ENCODE data around the gene EYS. TPM values are rescaled to one million over a fixed set of nuclear protein-coding genes. Genes with fewer than 3 reads are reported as not detected.
"Not testable (repeated sequence)": the region's sequence is repeated elsewhere in the genome, so short reads cannot be mapped to it uniquely, and the experiment has no call there.

The EYS gene
- total RNA-seq, 1 donor from 2014 or later = not detected

DNA sequence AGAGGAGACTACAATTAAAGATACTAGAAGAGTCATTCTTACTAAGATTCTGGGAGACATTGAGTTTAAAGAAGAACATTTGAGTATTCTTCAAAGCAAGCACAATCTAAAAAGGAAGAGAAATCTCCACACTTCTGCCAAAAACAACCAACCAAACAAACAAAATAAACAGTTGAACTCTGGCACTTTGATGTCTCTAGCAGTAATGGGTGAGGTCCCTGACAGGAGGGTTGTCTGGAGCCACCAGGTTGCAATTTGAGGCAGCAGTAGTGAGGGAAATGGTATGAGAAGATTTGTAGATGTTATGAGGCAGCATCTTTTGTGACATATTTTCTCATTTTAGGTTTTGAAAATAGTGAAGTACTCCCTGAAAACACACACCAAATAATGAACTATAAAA lies 1963.3 kb downstream of the EYS start:
- H3K27me3 Mint-ChIP-seq (ENCODE audit: unreplicated experiment) = peaks cover 11% of the 10 kb centered on the region
- no peak overlapping the region for H3K27ac Mint-ChIP-seq (ENCODE audit: unreplicated experiment)
- H3K4me1 Mint-ChIP-seq (ENCODE audit: unreplicated experiment) = peaks cover 9% of the 10 kb centered on the region
- H3K9me3 Mint-ChIP-seq (ENCODE audit: unreplicated experiment) = peaks cover 19% of the 10 kb centered on the region
- TF ChIP-seq, protein P1, sequence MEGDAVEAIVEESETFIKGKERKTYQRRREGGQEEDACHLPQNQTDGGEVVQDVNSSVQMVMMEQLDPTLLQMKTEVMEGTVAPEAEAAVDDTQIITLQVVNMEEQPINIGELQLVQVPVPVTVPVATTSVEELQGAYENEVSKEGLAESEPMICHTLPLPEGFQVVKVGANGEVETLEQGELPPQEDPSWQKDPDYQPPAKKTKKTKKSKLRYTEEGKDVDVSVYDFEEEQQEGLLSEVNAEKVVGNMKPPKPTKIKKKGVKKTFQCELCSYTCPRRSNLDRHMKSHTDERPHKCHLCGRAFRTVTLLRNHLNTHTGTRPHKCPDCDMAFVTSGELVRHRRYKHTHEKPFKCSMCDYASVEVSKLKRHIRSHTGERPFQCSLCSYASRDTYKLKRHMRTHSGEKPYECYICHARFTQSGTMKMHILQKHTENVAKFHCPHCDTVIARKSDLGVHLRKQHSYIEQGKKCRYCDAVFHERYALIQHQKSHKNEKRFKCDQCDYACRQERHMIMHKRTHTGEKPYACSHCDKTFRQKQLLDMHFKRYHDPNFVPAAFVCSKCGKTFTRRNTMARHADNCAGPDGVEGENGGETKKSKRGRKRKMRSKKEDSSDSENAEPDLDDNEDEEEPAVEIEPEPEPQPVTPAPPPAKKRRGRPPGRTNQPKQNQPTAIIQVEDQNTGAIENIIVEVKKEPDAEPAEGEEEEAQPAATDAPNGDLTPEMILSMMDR (IDR thresholded peaks at IDR 0.05) = no peak
- DNase-seq (ENCODE audit: extremely low spot score, unreplicated experiment) = no peak
- H3K36me3 Mint-ChIP-seq (ENCODE audit: unreplicated experiment) = peaks cover 2% of the 10 kb centered on the region
- no peak overlapping the region for H3K4me3 Mint-ChIP-seq (ENCODE audit: unreplicated experiment)

DNA sequence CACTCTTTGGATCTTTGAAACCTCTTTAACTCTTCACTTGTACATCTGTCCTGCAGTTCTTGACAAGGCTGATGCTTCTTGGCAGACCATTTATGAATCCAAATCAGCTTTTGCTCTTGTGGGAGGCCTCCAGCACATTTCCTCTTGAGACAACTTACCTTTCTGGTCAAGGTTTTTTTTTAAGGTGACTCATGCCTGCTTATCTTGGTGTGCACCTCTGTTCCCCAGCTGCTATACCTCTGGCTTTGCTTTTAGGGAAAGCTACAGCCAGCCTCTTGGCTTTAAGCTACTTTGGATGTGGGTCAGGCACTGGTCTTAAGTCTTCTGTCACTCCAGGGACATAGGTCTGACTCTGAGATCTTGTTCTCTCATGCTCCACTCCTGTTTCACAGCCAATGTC lies 1965.0 kb downstream of the EYS start:
- no peak for DNase-seq (ENCODE audit: extremely low spot score, unreplicated experiment)
- TF ChIP-seq, protein P1 (IDR thresholded peaks at IDR 0.05) = no peak
- Mint-ChIP-seq H3K27me3 (ENCODE audit: unreplicated experiment) (peaks cover 4% of the 10 kb centered on the region), H3K36me3 (ENCODE audit: unreplicated experiment) (peaks cover 5% of the 10 kb centered on the region), H3K4me3 (ENCODE audit: unreplicated experiment) (no peak overlapping the region), H3K27ac (ENCODE audit: unreplicated experiment) (no peak overlapping the region), H3K9me3 (ENCODE audit: unreplicated experiment) (peaks cover 14% of the 10 kb centered on the region), H3K4me1 (ENCODE audit: unreplicated experiment) (peaks cover 9% of the 10 kb centered on the region)

DNA sequence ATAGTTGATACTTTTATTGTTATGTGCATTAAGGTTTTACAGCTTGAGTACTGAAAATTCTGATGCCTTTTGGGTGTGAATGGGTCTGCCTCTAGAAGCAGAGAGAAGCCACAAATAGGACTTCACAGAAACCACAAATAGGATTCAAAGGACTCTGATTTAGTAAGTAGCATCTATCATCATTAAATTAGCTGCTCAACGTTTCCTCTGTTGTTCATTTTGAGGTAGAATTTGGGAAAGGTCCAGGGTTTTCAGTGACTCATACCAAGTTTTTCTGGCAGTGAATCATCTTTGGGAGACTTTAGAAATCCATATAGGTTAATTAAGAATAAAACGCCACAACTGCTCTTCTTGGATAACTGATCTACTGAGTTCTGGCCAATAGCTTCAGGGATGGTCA lies 1966.3 kb downstream of the EYS start:
- Mint-ChIP-seq H3K36me3 (ENCODE audit: unreplicated experiment) (peaks cover 5% of the 10 kb centered on the region), H3K9me3 (ENCODE audit: unreplicated experiment) (peaks cover 7% of the 10 kb centered on the region), H3K4me3 (ENCODE audit: unreplicated experiment) (no peak overlapping the region), H3K27me3 (ENCODE audit: unreplicated experiment) (no peaks in the 10 kb centered on the region), H3K4me1 (ENCODE audit: unreplicated experiment) (peaks cover 9% of the 10 kb centered on the region), H3K27ac (ENCODE audit: unreplicated experiment) (no peak overlapping the region)
- TF ChIP-seq, protein P1 (IDR thresholded peaks at IDR 0.05) = no peak
- no peak for DNase-seq (ENCODE audit: extremely low spot score, unreplicated experiment)

DNA sequence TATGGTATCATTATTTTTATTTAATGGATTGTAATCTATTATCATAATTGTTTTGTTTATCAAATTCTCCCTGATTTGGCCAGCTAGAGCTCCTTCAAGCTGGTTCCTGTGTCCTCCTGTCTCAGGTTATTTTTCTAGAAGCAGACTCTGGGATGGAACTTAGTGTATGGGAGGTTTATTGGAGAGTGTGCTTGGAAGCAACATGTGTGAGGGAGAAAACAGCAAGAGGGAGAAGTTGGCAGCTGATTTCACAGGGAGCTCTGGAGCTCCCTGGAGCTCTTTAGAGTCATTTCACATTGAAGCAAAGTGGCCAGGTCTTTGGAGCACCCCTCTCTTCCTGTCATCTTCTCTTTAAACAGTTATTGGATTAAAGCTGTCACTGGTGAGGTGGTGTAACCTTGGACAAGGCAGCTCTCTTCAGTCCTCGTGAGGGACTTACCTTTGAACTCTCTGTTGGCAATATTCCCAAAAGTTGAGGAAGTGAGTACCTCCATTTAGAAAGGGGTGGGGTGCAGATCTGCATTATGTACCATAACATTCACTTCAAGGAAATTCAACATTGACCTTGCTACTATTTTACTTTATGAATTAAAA lies 1967.8 kb downstream of the EYS start:
- Mint-ChIP-seq H3K27me3 (ENCODE audit: unreplicated experiment) (no peaks in the 10 kb centered on the region), H3K9me3 (ENCODE audit: unreplicated experiment) (peaks cover 12% of the 10 kb centered on the region), H3K4me3 (ENCODE audit: unreplicated experiment) (no peak overlapping the region), H3K27ac (ENCODE audit: unreplicated experiment) (no peak overlapping the region), H3K36me3 (ENCODE audit: unreplicated experiment) (peaks cover 11% of the 10 kb centered on the region), H3K4me1 (ENCODE audit: unreplicated experiment) (peaks cover 9% of the 10 kb centered on the region)
- TF ChIP-seq, protein P1 (IDR thresholded peaks at IDR 0.05) = no peak
- no peak for DNase-seq (ENCODE audit: extremely low spot score, unreplicated experiment)

DNA sequence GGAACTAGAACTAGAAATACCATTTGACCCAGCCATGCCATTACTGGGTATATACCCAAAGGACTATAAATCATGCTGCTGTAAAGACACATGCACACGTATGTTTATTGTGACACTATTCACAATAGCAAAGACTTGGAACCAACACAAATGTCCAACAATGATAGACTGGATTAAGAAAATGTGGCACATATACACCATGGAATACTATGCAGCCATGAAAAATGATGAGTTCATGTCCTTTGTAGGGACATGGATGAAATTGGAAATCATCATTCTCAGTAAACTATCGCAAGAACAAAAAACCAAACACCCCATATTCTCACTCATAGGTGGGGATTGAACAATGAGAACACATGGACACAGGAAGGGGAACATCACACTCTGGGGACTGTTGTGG lies 1968.8 kb downstream of the EYS start:
- not testable (repeated sequence) for H3K4me1 Mint-ChIP-seq (ENCODE audit: unreplicated experiment); H3K4me3 Mint-ChIP-seq (ENCODE audit: unreplicated experiment); H3K27ac Mint-ChIP-seq (ENCODE audit: unreplicated experiment); DNase-seq (ENCODE audit: extremely low spot score, unreplicated experiment); H3K27me3 Mint-ChIP-seq (ENCODE audit: unreplicated experiment)
- H3K36me3 Mint-ChIP-seq (ENCODE audit: unreplicated experiment) = peaks cover 11% of the 10 kb centered on the region
- H3K9me3 Mint-ChIP-seq (ENCODE audit: unreplicated experiment) = peaks cover 12% of the 10 kb centered on the region

DNA sequence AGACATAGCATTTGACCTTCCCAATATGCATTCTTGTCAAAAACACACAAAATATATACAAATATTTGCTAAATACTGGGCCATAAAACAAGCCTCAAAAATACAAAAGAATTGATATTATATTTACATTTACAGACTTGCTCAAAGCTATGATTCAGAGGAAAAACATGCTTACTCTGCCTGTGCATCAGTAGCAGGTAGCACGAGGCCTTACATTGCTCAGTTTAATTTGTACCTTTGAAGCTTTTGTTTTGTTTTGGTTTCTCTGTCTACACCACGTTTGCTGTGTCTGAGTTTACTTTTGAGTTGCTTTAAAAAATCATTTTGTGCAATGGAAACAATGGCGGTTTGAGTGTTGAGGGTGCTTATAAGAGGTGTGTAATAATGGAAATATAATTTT lies 1972.1 kb downstream of the EYS start:
- no peak for DNase-seq (ENCODE audit: extremely low spot score, unreplicated experiment)

More for the DNA sequence above, 1972.1 kb downstream of the EYS start:
- TF ChIP-seq, protein P1 (IDR thresholded peaks at IDR 0.05) = no peak
- no peaks in the 10 kb centered on the region for H3K27me3 Mint-ChIP-seq (ENCODE audit: unreplicated experiment)
- H3K9me3 Mint-ChIP-seq (ENCODE audit: unreplicated experiment) = peaks cover 16% of the 10 kb centered on the region
- no peak overlapping the region for H3K4me3 Mint-ChIP-seq (ENCODE audit: unreplicated experiment)
- no peak overlapping the region for H3K27ac Mint-ChIP-seq (ENCODE audit: unreplicated experiment)
- peaks cover 20% of the 10 kb centered on the region for H3K4me1 Mint-ChIP-seq (ENCODE audit: unreplicated experiment)
- peaks cover 15% of the 10 kb centered on the region for H3K36me3 Mint-ChIP-seq (ENCODE audit: unreplicated experiment)
